ENCODE results near the gene NR1I2.

NR1I2 gene

DNA sequence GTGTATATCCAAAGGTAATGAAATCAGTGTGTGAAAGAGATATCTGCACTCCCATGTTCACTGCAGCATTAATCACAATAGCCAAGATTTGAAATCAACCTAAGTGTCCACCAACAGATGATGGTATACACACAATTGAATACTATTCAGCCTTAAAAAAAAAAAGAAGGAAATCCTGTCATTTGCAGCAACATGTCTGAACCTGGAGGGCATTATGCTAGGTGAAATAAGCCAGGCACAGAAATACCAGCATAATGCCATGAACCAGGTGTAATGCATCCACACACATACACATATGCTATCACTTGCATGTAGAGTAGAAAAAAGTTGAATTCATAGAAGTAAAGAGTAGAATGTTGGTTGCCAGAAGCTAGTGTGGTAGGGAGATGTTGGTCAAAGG, 18.4 kb upstream of the NR1I2 start:
- no peak for DNase-seq (ENCODE audit: extremely low spot score)
- POLR2A ChIA-PET: no interaction called here
- TF ChIP-seq L3MBTL2 (conservative IDR thresholded peaks at IDR 0.05) (no peak), HDGF (IDR thresholded peaks at IDR 0.05; ENCODE audit: borderline replicate concordance) (no peak), TARDBP (IDR thresholded peaks at IDR 0.05) (no peak), FOXK2 (IDR thresholded peaks at IDR 0.05) (no peak)
- CTCF ChIA-PET: no interaction called here

DNA sequence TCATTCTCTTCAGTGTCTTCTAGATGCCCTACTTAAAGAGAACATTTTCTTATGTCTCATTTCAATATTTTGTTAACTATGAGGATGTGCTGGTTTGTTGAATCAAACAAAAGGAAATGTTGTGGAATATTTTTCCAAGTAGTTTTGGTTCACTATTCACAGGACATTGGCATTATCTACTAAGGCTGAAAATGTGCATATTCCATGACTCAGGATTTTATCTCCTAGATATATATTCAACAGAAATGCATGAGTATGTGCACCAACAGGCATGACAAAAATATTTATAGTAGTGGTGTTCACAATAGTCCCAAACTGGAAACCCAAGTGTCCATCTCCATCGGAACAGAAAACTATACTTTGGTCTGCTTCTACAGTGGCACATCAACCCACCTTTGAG, 16.7 kb upstream of the NR1I2 start:
- no peak for DNase-seq (ENCODE audit: extremely low spot score)
- ChIA-PET CTCF (no interaction called here), POLR2A (no interaction called here)
- TF ChIP-seq NFRKB (IDR thresholded peaks at IDR 0.05) (no peak), ARNT (IDR thresholded peaks at IDR 0.05) (no peak), HDGF (IDR thresholded peaks at IDR 0.05; ENCODE audit: borderline replicate concordance) (no peak), LEF1 (IDR thresholded peaks at IDR 0.05; ENCODE audit: borderline replicate concordance) (no peak), FOXM1 (IDR thresholded peaks at IDR 0.05; ENCODE audit: borderline replicate concordance) (no peak), FOXA1 (IDR thresholded peaks at IDR 0.05) (no peak), TARDBP (IDR thresholded peaks at IDR 0.05) (no peak), FOXK2 (IDR thresholded peaks at IDR 0.05) (no peak), SUZ12 (IDR thresholded peaks at IDR 0.05) (no peak), SP1 (IDR thresholded peaks at IDR 0.05) (no peak), ELF4 (IDR thresholded peaks at IDR 0.05) (no peak), BHLHE40 (IDR thresholded peaks at IDR 0.05; ENCODE audit: borderline replicate concordance) (no peak), ZNF384 (IDR thresholded peaks at IDR 0.05) (no peak), CTBP1 (IDR thresholded peaks at IDR 0.05; ENCODE audit: borderline replicate concordance) (no peak), L3MBTL2 (conservative IDR thresholded peaks at IDR 0.05) (no peak)
- TF ChIP-seq, protein P1, sequence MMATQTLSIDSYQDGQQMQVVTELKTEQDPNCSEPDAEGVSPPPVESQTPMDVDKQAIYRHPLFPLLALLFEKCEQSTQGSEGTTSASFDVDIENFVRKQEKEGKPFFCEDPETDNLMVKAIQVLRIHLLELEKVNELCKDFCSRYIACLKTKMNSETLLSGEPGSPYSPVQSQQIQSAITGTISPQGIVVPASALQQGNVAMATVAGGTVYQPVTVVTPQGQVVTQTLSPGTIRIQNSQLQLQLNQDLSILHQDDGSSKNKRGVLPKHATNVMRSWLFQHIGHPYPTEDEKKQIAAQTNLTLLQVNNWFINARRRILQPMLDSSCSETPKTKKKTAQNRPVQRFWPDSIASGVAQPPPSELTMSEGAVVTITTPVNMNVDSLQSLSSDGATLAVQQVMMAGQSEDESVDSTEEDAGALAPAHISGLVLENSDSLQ (IDR thresholded peaks at IDR 0.05): no peak

DNA sequence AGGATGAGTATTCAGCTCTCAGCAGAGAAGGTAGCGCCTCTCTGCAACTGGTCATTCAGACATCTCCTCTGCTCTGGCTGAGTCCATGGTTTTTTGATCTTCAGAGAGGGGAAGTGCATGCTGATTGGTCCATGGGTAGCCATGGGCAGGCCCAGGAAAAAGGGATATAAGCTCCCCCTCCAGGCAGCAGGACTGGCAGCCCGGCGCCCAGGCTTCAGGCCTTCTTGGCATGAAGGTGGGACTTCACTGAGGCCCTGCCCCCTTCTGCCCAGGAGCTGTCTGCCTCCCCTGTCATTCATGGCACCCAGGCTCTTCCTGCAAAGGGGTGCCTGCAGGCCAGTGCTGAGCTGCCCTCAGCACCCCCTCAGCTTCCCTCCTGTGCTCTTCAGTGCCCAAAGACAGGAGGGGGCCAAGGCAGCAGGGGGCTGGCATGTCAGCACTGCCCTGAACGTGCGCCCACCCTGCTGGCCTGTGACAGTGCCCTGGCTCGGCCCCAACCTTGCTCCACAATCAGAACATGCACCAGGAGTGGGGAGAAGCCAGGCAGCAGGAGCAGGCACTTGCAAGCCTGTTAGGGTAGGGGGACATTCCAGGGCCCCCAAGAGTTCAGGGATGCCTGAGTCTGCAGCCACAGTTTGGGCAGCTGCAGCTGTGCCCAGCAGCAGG, 13.8 kb upstream of the NR1I2 start:
- TF ChIP-seq L3MBTL2 (conservative IDR thresholded peaks at IDR 0.05) (no peak), ZNF384 (IDR thresholded peaks at IDR 0.05) (no peak), CTBP1 (IDR thresholded peaks at IDR 0.05; ENCODE audit: borderline replicate concordance) (no peak), HDGF (IDR thresholded peaks at IDR 0.05; ENCODE audit: borderline replicate concordance) (no peak), SUZ12 (IDR thresholded peaks at IDR 0.05) (no peak)
- TF ChIP-seq, protein P1 (IDR thresholded peaks at IDR 0.05): no peak
- CTCF ChIA-PET: no interaction called here
- POLR2A ChIA-PET: interaction anchor here (0.6 kb wide), 1 partner anchor 52 kb away, joined by 3 read pairs; no protein-coding TSS in a partner anchor
- DNase-seq (ENCODE audit: extremely low spot score): no peak

DNA sequence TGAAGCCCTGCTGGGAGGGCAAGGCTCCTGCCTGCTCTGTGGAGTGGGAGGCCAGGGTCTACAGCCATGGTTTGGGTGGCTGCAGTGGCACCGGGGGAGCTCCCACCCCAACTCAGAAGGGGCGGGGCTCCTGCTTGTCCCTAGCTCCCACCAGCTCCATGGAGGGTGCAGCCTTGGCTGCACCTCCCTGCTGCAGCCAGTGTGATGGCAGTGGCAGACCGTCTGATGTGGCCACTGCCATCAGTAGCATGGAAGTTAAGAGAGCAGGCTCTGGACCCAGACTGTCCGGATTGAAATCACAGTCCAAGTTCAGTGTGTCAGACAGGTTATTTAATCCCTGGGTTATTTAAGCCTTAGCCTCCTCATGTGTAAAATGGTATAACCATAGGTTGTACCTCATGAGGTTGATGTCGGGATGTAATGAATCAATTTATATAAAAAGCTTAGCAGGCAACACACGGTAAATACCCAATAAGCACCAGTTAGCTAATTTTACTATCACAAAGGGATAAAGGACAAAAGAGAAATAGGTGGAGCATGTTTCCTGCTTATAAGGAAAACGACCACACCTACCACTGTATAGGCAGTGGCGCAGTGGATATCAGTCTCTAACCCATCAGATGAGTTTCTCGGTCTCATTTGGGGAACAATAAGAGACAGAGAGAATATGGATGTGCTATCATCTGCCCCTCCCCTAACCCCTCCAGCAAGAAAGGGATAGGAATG, 13.1 kb upstream of the NR1I2 start:
- no peak for TF ChIP-seq ZNF384 (IDR thresholded peaks at IDR 0.05)
- TF ChIP-seq HDGF (IDR thresholded peaks at IDR 0.05; ENCODE audit: borderline replicate concordance): no peak
- POLR2A ChIA-PET: no interaction called here
- no peak for DNase-seq (ENCODE audit: extremely low spot score)
- CTCF ChIA-PET: no interaction called here

DNA sequence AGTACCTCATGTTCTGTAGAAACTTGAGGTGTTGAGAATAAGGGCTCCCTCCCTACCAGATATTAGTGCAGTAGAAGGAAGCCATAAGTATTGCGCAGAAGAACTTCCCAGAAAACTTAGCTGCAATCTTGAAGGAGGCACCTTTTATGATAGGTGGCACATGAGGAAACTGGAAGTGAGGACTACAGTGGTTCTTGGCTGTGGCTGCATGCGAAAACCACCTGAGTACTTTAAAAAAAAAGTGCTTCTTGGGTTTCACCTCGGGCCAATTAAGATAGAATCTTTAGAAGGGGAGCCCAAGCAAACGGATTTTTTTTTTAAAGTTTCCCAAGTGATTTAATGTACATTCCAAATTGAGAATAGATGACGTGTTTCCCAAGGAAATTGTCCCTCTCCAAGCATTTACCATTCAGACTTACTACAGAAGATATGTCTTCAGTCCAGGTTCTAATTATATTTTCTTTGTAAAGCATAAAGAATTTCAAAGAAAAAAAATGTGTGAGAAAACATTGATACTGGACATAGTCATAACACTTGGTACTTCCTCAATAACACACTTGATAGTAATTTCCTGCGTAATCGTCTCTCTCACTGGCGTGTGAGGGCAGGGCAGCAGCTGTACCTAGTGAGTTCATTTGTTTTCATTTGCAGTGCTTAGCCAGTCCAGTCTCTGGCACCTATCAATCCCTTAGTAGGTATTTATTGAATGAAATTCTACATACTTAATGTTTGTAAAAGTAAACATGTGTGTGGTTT, 12.3 kb upstream of the NR1I2 start:
- TF ChIP-seq FOXK2 (IDR thresholded peaks at IDR 0.05): no peak
- TF ChIP-seq SP1 (IDR thresholded peaks at IDR 0.05): no peak
- no peak for TF ChIP-seq BHLHE40 (IDR thresholded peaks at IDR 0.05; ENCODE audit: borderline replicate concordance)
- no peak for TF ChIP-seq ELF4 (IDR thresholded peaks at IDR 0.05)
- TF ChIP-seq HDGF (IDR thresholded peaks at IDR 0.05; ENCODE audit: borderline replicate concordance): no peak
- TF ChIP-seq NFRKB (IDR thresholded peaks at IDR 0.05): no peak
- no peak for TF ChIP-seq ARNT (IDR thresholded peaks at IDR 0.05)
- TF ChIP-seq FOXM1 (IDR thresholded peaks at IDR 0.05; ENCODE audit: borderline replicate concordance): no peak
- TF ChIP-seq LEF1 (IDR thresholded peaks at IDR 0.05; ENCODE audit: borderline replicate concordance): no peak
- no peak for TF ChIP-seq TARDBP (IDR thresholded peaks at IDR 0.05)
- TF ChIP-seq SUZ12 (IDR thresholded peaks at IDR 0.05): no peak
- TF ChIP-seq, protein P1 (IDR thresholded peaks at IDR 0.05): no peak
- no peak for TF ChIP-seq CTBP1 (IDR thresholded peaks at IDR 0.05; ENCODE audit: borderline replicate concordance)
- no peak for DNase-seq (ENCODE audit: extremely low spot score)
- POLR2A ChIA-PET: no interaction called here
- CTCF ChIA-PET: no interaction called here

DNA sequence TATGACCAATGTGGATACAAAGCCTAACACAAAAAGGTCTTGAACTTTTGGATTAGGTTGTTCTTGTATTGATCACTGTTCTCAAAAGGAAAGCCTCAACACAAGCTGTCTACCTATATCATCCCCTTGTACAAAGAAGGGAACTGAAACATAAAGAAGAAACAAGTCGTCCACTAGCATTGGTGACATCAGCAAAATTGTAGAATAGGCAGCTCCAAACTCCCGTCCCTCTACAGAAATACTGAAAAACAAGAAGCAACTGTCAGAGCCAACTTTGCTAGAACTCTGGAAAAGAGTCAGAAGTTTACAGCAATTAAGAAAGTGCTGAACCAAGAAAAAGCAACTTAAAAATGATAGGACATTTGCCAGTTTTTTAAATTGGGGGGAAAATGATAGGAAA, 7.5 kb upstream of the NR1I2 start:
- CTCF ChIA-PET: no interaction called here
- no peak for DNase-seq (ENCODE audit: extremely low spot score)
- no peak for TF ChIP-seq SUZ12 (IDR thresholded peaks at IDR 0.05)
- TF ChIP-seq NFRKB (IDR thresholded peaks at IDR 0.05): no peak
- TF ChIP-seq HDGF (IDR thresholded peaks at IDR 0.05; ENCODE audit: borderline replicate concordance): no peak
- TF ChIP-seq FOXA1 (IDR thresholded peaks at IDR 0.05): no peak
- no peak for TF ChIP-seq L3MBTL2 (conservative IDR thresholded peaks at IDR 0.05)
- no peak for TF ChIP-seq TARDBP (IDR thresholded peaks at IDR 0.05)
- no peak for TF ChIP-seq SP1 (IDR thresholded peaks at IDR 0.05)
- no peak for TF ChIP-seq BHLHE40 (IDR thresholded peaks at IDR 0.05; ENCODE audit: borderline replicate concordance)
- TF ChIP-seq ELF4 (IDR thresholded peaks at IDR 0.05): no peak
- no peak for TF ChIP-seq ARNT (IDR thresholded peaks at IDR 0.05)
- TF ChIP-seq, protein P1 (IDR thresholded peaks at IDR 0.05): no peak
- TF ChIP-seq FOXK2 (IDR thresholded peaks at IDR 0.05): no peak
- TF ChIP-seq LEF1 (IDR thresholded peaks at IDR 0.05; ENCODE audit: borderline replicate concordance): no peak
- TF ChIP-seq FOXM1 (IDR thresholded peaks at IDR 0.05; ENCODE audit: borderline replicate concordance): no peak
- TF ChIP-seq ZNF384 (IDR thresholded peaks at IDR 0.05): no peak
- TF ChIP-seq CTBP1 (IDR thresholded peaks at IDR 0.05; ENCODE audit: borderline replicate concordance): no peak
- POLR2A ChIA-PET: no interaction called here

Data from HEK293T (cell line).